Kidney epithelial cell (primary cell): ENCODE results near the gene TBX6. TPM values are rescaled to one million over a fixed set of nuclear protein-coding genes. Genes with fewer than 3 reads are reported as not detected.

ENCODE experiments used
- DNase-seq: peaks from one replicate; pipeline ENCODE4 v3.0.0-alpha.2; 2010; ENCODE audit warnings: low read depth
- H3K27me3 ChIP-seq: 2 replicates; pipeline ENCODE4 v1.6.0; 2011; ENCODE audit warnings: low read length; ENCODE audit not compliant: control insufficient read depth, insufficient read depth
- H3K36me3 ChIP-seq: 2 replicates; pipeline ENCODE4 v1.5.1; 2011; ENCODE audit warnings: low read length; ENCODE audit not compliant: control insufficient read depth, insufficient read depth
- H3K4me3 ChIP-seq: 2 replicates; pipeline ENCODE4 v1.5.1; 2011; ENCODE audit warnings: low read depth, mild to moderate bottlenecking, control low read depth, low read length
- total RNA-seq: library from RNA; depleted of rRNA; stranded (reverse); fragments of >200 nt; gene quantifications from 2 replicates; pipeline ENCODE4 v1.2.3, GENCODE V29; 2015
- TF ChIP-seq, protein P1 (sequence below): IDR thresholded peaks from 2 replicates; pipeline ENCODE4 v1.5.1; 2011; ENCODE audit warnings: mild to moderate bottlenecking, moderate library complexity, low read length, control low read depth, inconsistent platforms; ENCODE audit not compliant: insufficient read depth, poor library complexity, severe bottlenecking

TBX6 gene
- total RNA-seq, 1 donor from 2014 or later: 0.58 TPM

DNA sequence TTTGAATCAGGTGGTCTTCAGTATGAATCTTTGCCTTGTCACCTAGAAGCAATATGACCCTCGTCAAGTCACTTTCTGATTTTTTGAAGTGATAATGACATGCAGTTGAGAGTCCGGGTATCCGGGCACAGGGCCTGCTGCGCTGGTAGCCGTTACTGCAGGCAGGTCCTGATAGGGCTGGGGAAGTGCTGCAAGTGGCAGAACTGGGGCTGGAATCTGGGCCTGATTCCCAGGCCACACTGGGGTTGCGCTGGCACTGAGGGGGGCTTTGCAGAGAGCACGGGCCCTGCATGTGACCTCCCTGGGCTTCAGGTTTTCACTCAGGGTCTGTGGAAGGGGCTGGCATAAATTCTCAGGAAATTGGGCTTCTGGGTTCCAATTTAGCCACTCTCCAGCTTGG is 13.0 kb downstream of the TBX6 start:
- Histone ChIP-seq H3K27me3 (no peaks in the 10 kb centered on the region), H3K36me3 (peaks cover 7% of the 10 kb centered on the region), H3K4me3 (no peak overlapping the region)
- no peak for DNase-seq
- TF ChIP-seq, protein P1, sequence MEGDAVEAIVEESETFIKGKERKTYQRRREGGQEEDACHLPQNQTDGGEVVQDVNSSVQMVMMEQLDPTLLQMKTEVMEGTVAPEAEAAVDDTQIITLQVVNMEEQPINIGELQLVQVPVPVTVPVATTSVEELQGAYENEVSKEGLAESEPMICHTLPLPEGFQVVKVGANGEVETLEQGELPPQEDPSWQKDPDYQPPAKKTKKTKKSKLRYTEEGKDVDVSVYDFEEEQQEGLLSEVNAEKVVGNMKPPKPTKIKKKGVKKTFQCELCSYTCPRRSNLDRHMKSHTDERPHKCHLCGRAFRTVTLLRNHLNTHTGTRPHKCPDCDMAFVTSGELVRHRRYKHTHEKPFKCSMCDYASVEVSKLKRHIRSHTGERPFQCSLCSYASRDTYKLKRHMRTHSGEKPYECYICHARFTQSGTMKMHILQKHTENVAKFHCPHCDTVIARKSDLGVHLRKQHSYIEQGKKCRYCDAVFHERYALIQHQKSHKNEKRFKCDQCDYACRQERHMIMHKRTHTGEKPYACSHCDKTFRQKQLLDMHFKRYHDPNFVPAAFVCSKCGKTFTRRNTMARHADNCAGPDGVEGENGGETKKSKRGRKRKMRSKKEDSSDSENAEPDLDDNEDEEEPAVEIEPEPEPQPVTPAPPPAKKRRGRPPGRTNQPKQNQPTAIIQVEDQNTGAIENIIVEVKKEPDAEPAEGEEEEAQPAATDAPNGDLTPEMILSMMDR: no peak

DNA sequence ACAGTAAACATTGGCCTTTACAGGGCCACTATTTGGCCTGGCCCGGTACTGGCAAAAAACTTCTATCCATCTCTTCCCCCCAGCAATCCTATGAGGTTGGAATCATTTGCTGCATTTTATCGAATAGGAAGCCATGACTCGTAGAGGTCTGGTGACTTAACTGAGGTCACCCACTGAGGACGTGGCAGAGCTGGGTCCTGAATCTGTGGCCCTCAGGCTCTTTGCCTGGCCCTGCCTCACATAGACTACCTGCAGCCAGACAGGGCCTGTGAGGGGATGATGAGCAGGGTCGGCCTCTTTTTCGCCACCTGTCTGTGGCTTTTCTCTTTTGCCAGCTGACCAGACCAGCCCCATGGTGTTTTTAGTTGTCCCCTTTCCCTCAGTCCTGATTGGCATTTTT is 14.1 kb downstream of the TBX6 start:
- H3K4me3 ChIP-seq: no peak overlapping the region
- TF ChIP-seq, protein P1: no peak
- H3K27me3 ChIP-seq: no peaks in the 10 kb centered on the region
- H3K36me3 ChIP-seq: peaks cover 7% of the 10 kb centered on the region
- DNase-seq: no peak

DNA sequence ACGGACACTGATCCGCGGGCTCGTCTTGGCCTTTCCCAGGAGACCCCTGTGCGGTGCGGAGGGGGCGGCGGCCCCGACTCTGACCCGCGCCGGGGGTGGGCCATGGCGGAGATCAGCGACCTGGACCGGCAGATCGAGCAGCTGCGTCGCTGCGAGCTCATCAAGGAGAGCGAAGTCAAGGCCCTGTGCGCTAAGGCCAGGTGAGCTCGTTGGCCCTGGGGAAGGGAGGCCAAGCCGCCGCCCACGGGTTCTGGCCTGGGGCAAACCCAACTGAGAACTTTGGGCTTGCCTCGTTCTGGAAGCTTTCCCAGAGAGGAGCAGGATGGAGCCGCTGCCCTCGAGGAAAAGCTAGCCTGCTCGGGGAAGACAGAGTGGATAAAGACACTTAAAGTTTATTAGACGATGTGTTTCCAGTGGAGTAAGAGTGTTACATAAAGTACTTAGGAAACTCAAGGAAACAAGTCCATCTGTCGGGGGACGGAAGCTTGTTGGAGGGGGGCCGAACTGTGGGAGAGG is 15.4 kb downstream of the TBX6 start:
- DNase-seq: no peak
- peaks cover 6% of the 10 kb centered on the region for H3K36me3 ChIP-seq
- TF ChIP-seq, protein P1: no peak
- H3K4me3 ChIP-seq: peak overlapping the region; percentile 85
- H3K27me3 ChIP-seq: no peaks in the 10 kb centered on the region

DNA sequence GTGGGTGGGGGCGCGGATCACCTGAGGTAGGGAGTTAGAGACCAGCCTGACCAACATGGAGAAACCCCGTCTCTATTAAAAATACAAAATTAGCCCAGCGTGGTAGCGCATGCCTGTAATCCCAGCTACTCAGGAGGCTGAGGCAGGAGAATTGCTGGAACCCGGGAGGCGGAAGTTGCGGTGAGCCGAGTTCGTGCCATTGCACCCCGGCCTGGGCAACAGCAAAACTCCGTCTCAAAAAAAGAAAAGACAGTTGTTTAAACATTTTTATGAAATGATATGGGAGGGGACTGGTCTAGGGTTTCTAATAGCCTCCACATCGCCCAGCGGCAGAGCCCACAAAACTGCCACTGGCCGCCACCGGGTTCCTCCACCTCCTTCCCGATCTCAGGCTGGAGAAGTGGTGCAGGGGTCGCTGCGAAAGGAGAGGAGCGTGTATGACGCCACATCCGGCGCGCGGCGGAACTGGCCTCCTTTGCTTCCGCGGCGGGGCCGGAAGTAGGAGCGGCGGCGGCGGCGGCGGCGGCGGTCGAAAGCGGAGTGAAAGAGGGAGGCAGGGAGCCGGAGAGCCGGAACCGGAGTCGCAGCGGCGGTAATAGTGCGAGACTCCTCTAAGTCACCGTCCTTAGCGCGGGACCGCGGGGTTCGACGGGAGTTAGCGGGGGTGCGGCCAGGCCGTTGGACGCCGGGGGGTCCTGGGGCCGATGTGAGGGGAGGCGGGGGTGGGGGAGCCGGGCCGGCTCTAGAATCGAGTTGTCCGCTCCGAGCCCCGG is 16.0 kb downstream of the TBX6 start, which contains the start of gene PPP4C:
TSS of gene PPP4C (plus strand) at position 492 of the 773 bp plus-strand sequence. CDS start 384 bp downstream, outside the sequence.
- peak; percentile 35 for DNase-seq
- Histone ChIP-seq H3K36me3 (peaks cover 2% of the 10 kb centered on the region), H3K27me3 (no peaks in the 10 kb centered on the region), H3K4me3 (peak within 1 kb of the TSS; percentile 85)
- TF ChIP-seq, protein P1: no peak

DNA sequence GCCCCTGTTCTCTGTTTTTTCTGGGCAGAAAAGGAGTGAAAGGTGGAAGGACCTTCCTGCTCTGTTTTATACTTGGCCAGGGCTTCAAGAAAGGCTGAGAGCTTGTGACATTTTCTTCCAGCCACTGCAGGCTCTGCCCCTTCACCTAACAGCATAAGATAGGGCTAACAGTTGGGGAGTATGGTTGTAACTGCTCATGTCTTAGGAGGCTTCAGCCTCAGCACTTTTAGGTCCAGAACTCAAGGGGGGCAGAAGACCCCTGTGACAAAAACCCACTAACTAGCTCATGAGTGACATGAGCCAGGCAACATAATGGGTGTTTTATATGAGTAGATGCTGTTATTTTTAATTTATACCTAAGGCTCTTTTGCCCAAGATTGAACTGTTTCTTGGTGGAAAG is 21.2 kb downstream of the TBX6 start:
- TF ChIP-seq, protein P1: no peak
- no peaks in the 10 kb centered on the region for H3K27me3 ChIP-seq
- no peak overlapping the region for H3K4me3 ChIP-seq
- peaks cover 1% of the 10 kb centered on the region for H3K36me3 ChIP-seq
- DNase-seq: no peak
